H9 (cell line): ENCODE measurements around the gene NEUROD4. TPM values are rescaled to one million over a fixed set of nuclear protein-coding genes. Genes with fewer than 3 reads are reported as not detected.
"Not testable (repeated sequence)": the region's sequence is repeated elsewhere in the genome, so short reads cannot be mapped to it uniquely, and the experiment has no call there.

Experiments used
- DNase-seq: peaks from one replicate; pipeline ENCODE4 v3.0.0-alpha.2; 2017
- H2AFZ ChIP-seq: one replicate; pipeline ENCODE4 v1.6.1; 2013; ENCODE audit warnings: mild to moderate bottlenecking, low read length, control low read depth, moderate library complexity
- H2AK5ac ChIP-seq: 2 replicates; pipeline ENCODE4 v1.6.1; 2013; ENCODE audit warnings: low read length, control low read depth, mixed read lengths; ENCODE audit not compliant: insufficient read length
- H2BK120ac ChIP-seq: one replicate; pipeline ENCODE4 v1.6.1; 2013; ENCODE audit warnings: low read depth, mild to moderate bottlenecking, low read length, control low read depth, inconsistent platforms; ENCODE audit not compliant: poor library complexity, severe bottlenecking
- H2BK12ac ChIP-seq: 2 replicates; pipeline ENCODE4 v1.6.1; 2013; ENCODE audit warnings: low read length, control low read depth, mixed read lengths, low read depth; ENCODE audit not compliant: insufficient read length
- H2BK15ac ChIP-seq: 2 replicates; pipeline ENCODE4 v1.6.1; 2013; ENCODE audit warnings: low read depth, low read length, control low read depth
- H2BK20ac ChIP-seq: one replicate; pipeline ENCODE4 v1.6.1; 2013; ENCODE audit warnings: low read depth, mild to moderate bottlenecking, low read length, control low read depth, inconsistent platforms; ENCODE audit not compliant: poor library complexity, severe bottlenecking
- H2BK5ac ChIP-seq: 2 replicates; pipeline ENCODE4 v1.6.1; 2013; ENCODE audit warnings: low read length, control low read depth, mixed read lengths; ENCODE audit not compliant: insufficient read length
- H3K14ac ChIP-seq: 2 replicates; pipeline ENCODE4 v1.6.1; 2013; ENCODE audit warnings: low read length, control low read depth; ENCODE audit not compliant: insufficient read depth
- H3K18ac ChIP-seq: 2 replicates; pipeline ENCODE4 v1.6.1; 2013; ENCODE audit warnings: low read depth, mild to moderate bottlenecking, mixed read lengths, low read length, control low read depth; ENCODE audit not compliant: insufficient read length
- H3K23ac ChIP-seq: 2 replicates; pipeline ENCODE4 v1.6.1; 2013; ENCODE audit warnings: low read length, control low read depth, mixed read lengths, low read depth; ENCODE audit not compliant: insufficient read length
- H3K23me2 ChIP-seq: 2 replicates; pipeline ENCODE4 v1.6.1; 2013; ENCODE audit warnings: low read depth, mild to moderate bottlenecking, mixed read lengths, low read length, control low read depth; ENCODE audit not compliant: insufficient read length, poor library complexity, severe bottlenecking
- H3K27ac ChIP-seq: 2 replicates; pipeline ENCODE4 v1.5.1; 2013; ENCODE audit warnings: low read length, control low read depth, mixed read lengths, low read depth; ENCODE audit not compliant: insufficient read length
- H3K27me3 ChIP-seq: 2 replicates; pipeline ENCODE4 v1.6.1; 2013; ENCODE audit warnings: low read length, control low read depth, inconsistent platforms; ENCODE audit not compliant: insufficient read depth
- H3K4ac ChIP-seq: 2 replicates; pipeline ENCODE4 v1.6.1; 2013; ENCODE audit warnings: low read depth, mild to moderate bottlenecking, control low read depth, inconsistent platforms, low read length, moderate library complexity
- H3K4me1 ChIP-seq: 2 replicates; pipeline ENCODE4 v1.6.1; 2013; ENCODE audit warnings: low read length, control low read depth, inconsistent platforms; ENCODE audit not compliant: insufficient read depth
- H3K4me2 ChIP-seq: 2 replicates; pipeline ENCODE4 v1.6.1; 2013; ENCODE audit warnings: low read length, control low read depth, mixed read lengths; ENCODE audit not compliant: insufficient read length, insufficient read depth
- H3K56ac ChIP-seq: 2 replicates; pipeline ENCODE4 v1.6.1; 2013; ENCODE audit warnings: low read depth, mild to moderate bottlenecking, mixed read lengths, low read length, control low read depth; ENCODE audit not compliant: insufficient read length
- H3K79me1 ChIP-seq: 2 replicates; pipeline ENCODE4 v1.6.1; 2013; ENCODE audit warnings: low read depth, mild to moderate bottlenecking, moderate library complexity, low read length, control low read depth, inconsistent platforms; ENCODE audit not compliant: insufficient read depth, poor library complexity, severe bottlenecking
- H3K79me2 ChIP-seq: 2 replicates; pipeline ENCODE4 v1.6.1; 2013; ENCODE audit warnings: low read length, control low read depth, inconsistent platforms; ENCODE audit not compliant: insufficient read depth
- H3K9ac ChIP-seq: 2 replicates; pipeline ENCODE4 v1.6.1; 2013; ENCODE audit warnings: low read length, control low read depth, mixed read lengths; ENCODE audit not compliant: insufficient read length; ENCODE audit errors: extremely low read depth
- H3K9me3 ChIP-seq: one replicate; pipeline ENCODE4 v1.6.1; 2013; ENCODE audit warnings: low read depth, low read length, inconsistent platforms; ENCODE audit not compliant: control insufficient read depth
- H3T11ph ChIP-seq: one replicate; pipeline ENCODE4 v1.6.1; 2013; ENCODE audit warnings: mild to moderate bottlenecking, low read length, control low read depth, inconsistent platforms
- H4K20me1 ChIP-seq: one replicate; pipeline ENCODE4 v1.6.1; 2013; ENCODE audit not compliant: control insufficient read depth, insufficient read length, insufficient read depth
- H4K5ac ChIP-seq: 2 replicates; pipeline ENCODE4 v1.6.1; 2013; ENCODE audit warnings: low read depth, mild to moderate bottlenecking, mixed read lengths, low read length, control low read depth; ENCODE audit not compliant: insufficient read length
- H4K8ac ChIP-seq: replicated peaks from 2 replicates; pipeline ENCODE4 v1.6.1; 2013; ENCODE audit warnings: low read length, control low read depth, mixed read lengths, low read depth; ENCODE audit not compliant: insufficient read length
- H4K91ac ChIP-seq: 2 replicates; pipeline ENCODE4 v1.6.1; 2013; ENCODE audit warnings: low read depth, mild to moderate bottlenecking, moderate library complexity, mixed read lengths, low read length, control low read depth; ENCODE audit not compliant: insufficient read length
- H3K27ac Mint-ChIP-seq, 3 experiments: 2 replicates in 2 of 3; 3 replicates in 1 of 3; pipeline ENCODE4 v1.8.0; 2020 to 2021; ENCODE audit warnings: mixed read lengths in 3 of 3, mild to moderate bottlenecking in 1 of 3, moderate library complexity in 1 of 3
- H3K27me3 Mint-ChIP-seq: 2 replicates; pipeline ENCODE4 v1.8.0; 2021; ENCODE audit warnings: low read depth, mild to moderate bottlenecking, moderate library complexity, mixed read lengths
- H3K36me3 Mint-ChIP-seq, 3 experiments: 2 replicates in 2 of 3; 3 replicates in 1 of 3; pipeline ENCODE4 v1.8.0; 2020 to 2021; ENCODE audit warnings: low read depth in 3 of 3, mixed read lengths in 3 of 3; ENCODE audit not compliant: insufficient read depth in 1 of 3
- H3K4me1 Mint-ChIP-seq, 2 experiments: 2 replicates each; pipeline ENCODE4 v1.8.0; 2020; ENCODE audit warnings: mixed read lengths in 2 of 2
- H3K4me3 Mint-ChIP-seq, 2 experiments: 2 replicates in 1 of 2; 3 replicates in 1 of 2; pipeline ENCODE4 v1.8.0; 2020 to 2021; ENCODE audit warnings: mild to moderate bottlenecking in 2 of 2, mixed read lengths in 2 of 2, moderate library complexity in 1 of 2
- H3K9me3 Mint-ChIP-seq, 2 experiments: 2 replicates in 1 of 2; 3 replicates in 1 of 2; pipeline ENCODE4 v1.8.0; 2020; ENCODE audit warnings: mild to moderate bottlenecking in 2 of 2, mixed read lengths in 2 of 2, moderate library complexity in 1 of 2
- CTCF ChIP-seq: fragments of 200-600 bp; sonication (generic); conservative IDR thresholded peaks from 3 replicates; pipeline ENCODE4 v1.8.0; 2021; ENCODE audit warnings: antibody characterized with exemption, mild to moderate bottlenecking
- WGBS: extraction: QIAGEN DNeasy Blood & Tissue Kit; methylation state at CpG from one replicate; pipeline ENCODE4 v1.1.7; 2013; ENCODE audit warnings: missing lambda C conversion rate, low lambda C conversion rate, mixed read lengths; ENCODE audit not compliant: insufficient read length; ENCODE audit errors: extremely low coverage; 5-methylcytosine and 5-hydroxymethylcytosine counted together
- total RNA-seq: library from RNA; stranded (reverse); gene quantifications from 2 replicates; pipeline ENCODE4 v1.2.1, GENCODE V29; 2021

The NEUROD4 gene
- total RNA-seq, 1 experiment from 2014 or later, result not detected

- Histone ChIP-seq H3K23ac (no peak within 1 kb of the TSS), H4K8ac (no peak within 1 kb of the TSS), H4K20me1 (no peaks in the 10 kb centered on the region), H3K79me2 (no peaks in the 10 kb centered on the region), H2BK120ac (no peak within 1 kb of the TSS), H3K4me2 (no peak within 1 kb of the TSS), H3K4me1 (no peaks in the 10 kb centered on the region), H2BK5ac (no peak within 1 kb of the TSS), H3K56ac (no peak within 1 kb of the TSS), H2AFZ (no peak within 1 kb of the TSS), H3K9ac (no peak within 1 kb of the TSS), H3K27ac (no peak within 1 kb of the TSS), H3K14ac (no peak within 1 kb of the TSS), H4K91ac (no peak within 1 kb of the TSS), H3K4ac (no peak within 1 kb of the TSS), H4K5ac (no peak within 1 kb of the TSS), H3K23me2 (no peaks in the 10 kb centered on the region), H2AK5ac (no peak within 1 kb of the TSS), H2BK15ac (no peak within 1 kb of the TSS), H3K9me3 (no peaks in the 10 kb centered on the region), H2BK12ac (no peak within 1 kb of the TSS), H2BK20ac (no peak within 1 kb of the TSS), H3K18ac (no peak within 1 kb of the TSS), H3T11ph (no peak within 1 kb of the TSS), H3K79me1 (no peaks in the 10 kb centered on the region), H3K27me3 (no peaks in the 10 kb centered on the region)
- WGBS, result no CpG with 5 or more reads among the region's 12 CpGs
- peaks cover 2% of the 10 kb centered on the region for H3K27me3 Mint-ChIP-seq
- no peak for TF ChIP-seq CTCF
- H3K4me1 Mint-ChIP-seq, result no peaks in the 10 kb centered on the region
- no peak within 1 kb of the TSS for H3K4me3 Mint-ChIP-seq
- H3K9me3 Mint-ChIP-seq, result no peaks in the 10 kb centered on the region; a peak in 1 of 5 replicates
- no peak for DNase-seq
- no peaks in the 10 kb centered on the region for H3K36me3 Mint-ChIP-seq
- H3K27ac Mint-ChIP-seq, result no peak within 1 kb of the TSS
These were observed 35.0 kb upstream of the NEUROD4 start, which contains the start of gene TESPA1 for GRCh38 chr12:54984658-54985376. Gene TESPA1, minus strand, starts transcription at chr12:54984762. Its CDS starts 10,200 bp downstream, at chr12:54974562.

GRCh38 chr12:54986773-54987172 is 33.0 kb upstream of the NEUROD4 start:
- H3T11ph ChIP-seq, H2BK20ac ChIP-seq, H3K23me2 ChIP-seq, H2BK120ac ChIP-seq, H3K4ac ChIP-seq, H2BK15ac ChIP-seq, H2BK12ac ChIP-seq, H3K4me2 ChIP-seq, H4K5ac ChIP-seq, H4K20me1 ChIP-seq, H4K8ac ChIP-seq, H3K9ac ChIP-seq, H3K27me3 Mint-ChIP-seq, H2BK5ac ChIP-seq, H3K9me3 ChIP-seq, H3K4me3 Mint-ChIP-seq, H3K14ac ChIP-seq, H3K27ac Mint-ChIP-seq, H2AFZ ChIP-seq, H3K4me1 Mint-ChIP-seq, H3K4me1 ChIP-seq, H3K18ac ChIP-seq, DNase-seq, H3K79me1 ChIP-seq, H3K27ac ChIP-seq, H4K91ac ChIP-seq, H3K56ac ChIP-seq, H2AK5ac ChIP-seq, H3K27me3 ChIP-seq, H3K23ac ChIP-seq, H3K79me2 ChIP-seq, H3K9me3 Mint-ChIP-seq, H3K36me3 Mint-ChIP-seq: not testable (repeated sequence)
- no CpG with 5 or more reads among the region's 3 CpGs for WGBS
